HG03159 (cell line): Measurements from ENCODE around the gene USP31.
"Not testable (repeated sequence)": the region's sequence is repeated elsewhere in the genome, so short reads cannot be mapped to it uniquely, and the experiment has no call there.

Source experiments
- ATAC-seq: cut with Tn5 transposase; IDR thresholded peaks from one replicate; pipeline ENCODE4 v1.9.1; 2021; ENCODE audit warnings: mild to moderate bottlenecking, moderate library complexity; ENCODE audit not compliant: unreplicated experiment

Gene USP31

DNA sequence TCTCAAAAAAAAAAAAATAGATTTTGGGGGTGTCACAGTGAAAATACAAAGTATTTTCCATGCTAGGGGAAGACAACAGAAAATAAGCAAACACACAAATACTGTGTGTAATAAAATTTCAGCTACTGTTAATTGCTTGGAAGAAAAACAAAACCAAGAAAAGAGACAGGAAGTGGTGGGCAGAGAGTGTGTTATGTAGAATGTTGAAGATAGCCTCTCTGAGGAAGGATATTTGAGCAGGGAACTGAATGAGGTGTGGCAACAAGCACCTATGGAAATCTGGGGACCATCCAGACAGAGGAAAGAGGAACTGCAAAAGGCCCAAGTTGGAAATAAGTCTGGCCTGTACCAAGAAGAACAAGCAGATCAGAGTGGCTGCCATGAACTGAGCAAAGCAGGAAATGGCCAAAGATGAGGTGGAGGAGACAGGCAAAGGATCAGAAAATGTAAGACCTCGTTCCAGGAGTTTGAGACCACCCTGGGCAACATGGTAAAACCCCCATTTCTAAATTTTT, 7.8 kb upstream of the USP31 start:
- no peak for ATAC-seq

DNA sequence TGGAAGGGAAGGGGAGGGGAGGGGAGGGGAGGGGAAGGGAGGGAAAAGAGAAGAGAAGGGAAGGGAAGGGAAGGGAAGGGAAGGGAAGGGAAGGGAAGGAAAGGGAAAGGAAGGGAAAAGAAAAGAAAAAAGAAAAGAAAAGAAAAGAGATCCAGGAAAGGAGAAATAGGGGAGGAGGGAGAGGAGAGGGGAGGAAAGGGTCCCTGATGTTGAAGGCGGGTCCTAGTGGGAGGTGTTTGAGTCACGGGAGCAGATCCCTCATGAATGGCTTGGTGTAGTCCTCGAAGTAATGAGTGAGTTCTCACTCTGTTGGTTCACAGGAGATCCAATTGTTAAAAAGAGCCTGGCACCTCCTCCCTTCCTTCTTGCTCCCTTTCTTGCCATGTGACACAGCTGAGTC, 6.9 kb upstream of the USP31 start:
- no peak for ATAC-seq

DNA sequence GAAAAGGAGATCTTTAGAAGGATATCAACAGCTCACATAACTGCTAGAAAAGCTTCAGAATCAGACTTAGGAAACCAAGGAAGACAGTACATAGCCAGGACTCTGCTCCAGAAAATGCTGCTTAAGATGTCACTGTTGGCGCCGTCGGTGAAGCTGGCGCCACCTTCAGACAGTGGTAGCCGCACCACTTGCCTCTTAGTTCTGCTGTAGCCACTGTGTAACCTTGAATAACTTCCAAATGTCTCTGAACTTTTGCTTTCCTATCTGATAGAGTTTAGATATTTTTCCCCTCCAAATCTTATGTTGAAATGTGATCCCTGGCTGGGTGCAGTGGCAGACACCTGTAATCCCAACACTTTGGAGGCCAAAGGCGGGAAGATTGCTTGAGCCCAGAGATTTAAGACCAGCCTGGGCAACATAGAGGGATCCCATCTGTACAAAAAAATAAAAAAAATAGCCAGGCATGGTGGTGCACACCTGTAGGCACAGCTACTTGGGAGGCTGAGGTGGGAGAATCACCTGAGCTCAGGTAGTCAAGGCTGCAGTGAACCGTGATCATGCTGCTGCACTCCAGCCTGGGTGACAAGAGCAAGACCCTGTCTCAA, 6.3 kb upstream of the USP31 start:
- ATAC-seq, result no peak

DNA sequence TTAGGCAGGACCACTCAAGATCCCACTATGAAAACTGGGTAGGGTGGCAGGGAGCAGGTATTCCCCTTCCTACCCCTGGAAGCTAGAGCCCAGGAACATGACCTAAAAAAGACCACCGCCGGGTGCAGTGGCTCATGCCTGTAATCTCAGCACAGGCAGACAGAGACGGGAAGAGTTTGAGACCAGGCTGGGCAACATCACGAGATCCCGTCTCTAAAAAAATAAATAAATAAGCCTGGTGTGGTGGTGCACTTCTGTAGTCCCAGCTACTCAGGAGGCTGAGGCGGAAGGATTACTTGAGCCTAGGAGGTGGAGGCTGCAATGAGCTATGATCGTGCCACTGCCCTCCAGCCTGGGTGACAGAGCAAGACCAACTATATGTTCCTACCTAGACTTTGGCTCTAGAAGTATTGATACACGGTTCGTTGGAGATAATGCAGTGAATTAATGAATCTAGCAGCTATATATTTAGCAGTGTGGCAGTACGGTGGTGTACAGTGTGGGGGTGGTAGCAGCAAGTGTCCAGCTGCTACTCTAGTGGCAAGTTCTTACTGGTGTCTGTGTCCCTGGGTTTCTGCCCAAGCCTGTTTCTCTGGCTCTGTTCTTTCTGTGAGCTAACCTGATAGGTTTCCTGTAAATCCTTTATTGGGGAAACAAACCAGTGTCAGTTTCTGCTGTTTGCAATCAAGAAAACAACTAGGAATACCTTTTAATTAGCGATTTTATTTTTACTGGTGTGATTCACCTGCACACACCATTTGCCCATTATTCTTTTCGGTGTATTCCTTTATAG, 3.3 kb upstream of the USP31 start:
- no peak for ATAC-seq

DNA sequence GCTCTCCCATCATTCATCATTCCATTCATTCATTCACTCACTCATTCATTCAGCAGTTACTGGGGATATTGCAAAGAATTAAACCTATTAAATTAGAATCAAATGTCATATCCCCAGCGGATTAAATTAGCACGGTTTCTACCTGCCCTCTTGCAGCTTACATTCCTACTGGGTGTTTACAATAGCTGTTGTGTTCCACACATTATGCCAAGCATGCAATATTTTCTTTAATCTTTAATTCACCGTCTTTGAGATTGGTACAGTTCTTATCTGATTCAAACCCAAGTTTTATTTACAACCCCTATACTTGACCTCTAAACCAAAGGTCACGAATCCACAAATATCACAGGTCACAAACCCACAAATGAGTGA, 727 bp upstream of the USP31 start:
- no peak for ATAC-seq

DNA sequence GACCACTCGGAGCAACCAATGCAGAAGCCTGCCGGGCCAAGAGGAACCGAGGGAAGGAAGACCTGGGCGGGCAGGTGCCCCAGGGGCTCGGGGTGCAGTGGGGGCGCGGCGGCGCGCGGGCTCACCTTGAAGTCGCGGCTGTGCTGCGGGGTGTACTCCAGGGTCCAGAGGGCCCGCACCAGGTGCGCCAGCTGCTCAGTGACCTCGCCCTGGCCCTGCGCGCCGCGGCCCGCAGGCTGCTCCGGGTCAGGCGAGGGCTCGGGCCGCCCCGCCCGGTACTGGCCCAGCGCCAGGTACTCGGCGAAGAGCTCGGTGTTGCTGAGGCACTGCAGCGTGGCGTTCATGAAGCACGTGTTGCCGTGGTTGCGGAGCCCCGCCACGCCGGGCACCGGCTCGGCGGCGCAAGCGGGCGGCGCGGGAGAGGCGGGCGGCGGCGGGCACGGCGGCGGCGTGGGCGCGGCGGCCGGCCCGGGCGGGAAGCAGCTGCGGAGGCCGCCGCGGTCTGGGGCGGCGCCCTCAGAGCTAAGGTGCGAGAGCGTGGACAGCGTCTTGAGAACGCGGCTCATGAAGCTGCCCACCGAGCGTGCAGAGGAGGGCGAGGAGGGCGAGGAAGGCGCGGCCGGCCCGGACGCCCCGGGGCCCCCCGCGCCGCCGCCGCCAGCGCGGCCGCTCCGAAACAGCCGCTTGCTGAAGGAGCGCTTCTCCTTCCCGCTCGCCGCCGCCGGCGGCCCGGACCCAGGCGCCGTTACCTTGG, 562 bp downstream of the USP31 start:
- ATAC-seq, result peak; percentile 46

DNA sequence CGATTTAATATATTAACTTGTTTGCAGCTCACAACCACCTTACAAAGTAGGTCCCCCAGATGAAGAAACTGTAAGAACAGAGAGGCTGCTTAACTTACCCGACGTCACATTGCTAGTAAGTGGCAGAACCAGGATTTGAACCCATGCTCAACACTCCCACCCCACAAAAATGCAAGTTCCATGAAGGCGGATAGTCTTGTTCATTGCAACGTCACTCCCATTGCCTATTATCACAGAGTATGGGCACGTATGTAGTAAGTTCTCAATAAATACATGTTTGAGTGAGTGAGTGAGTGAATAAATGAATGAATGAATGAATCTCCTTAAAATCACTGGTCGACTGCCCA, 1.1 kb downstream of the USP31 start:
- no peak for ATAC-seq

DNA sequence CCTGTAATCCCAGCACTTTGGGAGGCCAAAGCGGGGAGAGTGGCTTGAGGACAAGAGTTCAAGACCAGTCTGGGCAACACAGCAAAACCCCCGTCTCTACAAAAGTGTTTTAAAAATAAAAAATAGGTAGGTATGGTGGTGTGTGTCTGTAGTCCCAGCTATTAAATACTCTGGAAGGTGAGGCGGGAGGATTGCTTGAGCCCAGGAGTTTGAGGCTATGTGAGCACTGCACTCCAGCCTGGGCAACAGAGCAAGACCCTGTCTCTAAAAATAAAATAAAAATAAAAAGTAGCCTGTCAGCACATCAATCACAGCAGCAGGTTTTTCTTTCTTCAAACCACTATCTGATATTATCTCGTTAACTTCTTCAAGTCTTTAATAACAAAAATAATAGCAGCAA, 1.6 kb downstream of the USP31 start:
- ATAC-seq, result no peak

DNA sequence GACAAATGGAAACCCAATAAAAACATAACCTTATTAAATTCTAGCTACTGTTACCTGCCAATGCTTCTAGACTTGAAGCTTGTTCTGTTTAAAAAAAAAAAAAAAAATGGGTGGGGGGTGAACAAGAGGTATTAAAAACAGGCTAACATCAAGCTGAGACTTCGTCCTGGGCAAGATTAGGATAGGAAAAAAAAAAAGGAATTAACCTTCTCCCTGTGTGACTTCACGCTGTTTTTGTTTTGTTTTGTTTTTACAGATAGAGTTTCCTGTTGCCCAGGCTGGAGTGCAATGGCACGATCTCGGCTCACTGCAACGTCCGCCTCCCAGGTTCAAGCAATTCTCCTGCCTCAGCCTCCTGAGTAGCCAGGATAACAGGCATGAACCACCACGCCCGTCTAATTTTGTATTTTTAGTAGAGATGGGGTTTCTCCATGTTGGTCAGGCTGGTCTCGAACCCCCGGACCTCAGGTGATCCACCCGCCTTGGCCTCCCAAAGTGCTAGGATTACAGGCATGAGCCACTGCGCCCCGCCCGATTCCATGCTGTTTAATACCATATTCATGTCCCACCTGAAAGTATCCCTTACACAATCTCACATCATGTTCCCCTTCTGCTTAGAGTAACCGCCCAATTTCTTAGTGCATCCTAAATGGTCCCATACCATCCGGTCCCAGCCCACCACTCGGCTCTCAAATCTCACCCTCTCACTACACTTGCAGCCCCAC, 2.2 kb downstream of the USP31 start:
- no peak for ATAC-seq

DNA sequence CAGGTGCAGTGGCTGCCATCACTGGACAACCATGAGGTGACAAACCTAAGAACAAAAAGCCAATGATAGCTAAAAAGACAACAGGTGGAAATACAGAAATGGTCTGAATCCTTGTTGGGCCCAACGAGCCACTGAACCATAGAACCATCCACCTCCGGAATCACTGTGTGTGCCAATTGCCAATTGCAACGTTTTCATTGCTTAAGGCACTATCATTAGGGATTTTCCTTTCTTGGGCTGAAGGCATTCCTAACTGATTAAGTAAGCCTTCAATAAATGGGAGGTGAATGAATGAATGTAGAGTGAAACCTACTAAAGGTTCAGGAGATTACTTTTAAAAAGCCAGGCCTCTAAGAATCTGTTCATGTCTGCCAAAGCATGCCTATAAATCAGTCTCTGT, 3.6 kb downstream of the USP31 start:
- ATAC-seq, result no peak

DNA sequence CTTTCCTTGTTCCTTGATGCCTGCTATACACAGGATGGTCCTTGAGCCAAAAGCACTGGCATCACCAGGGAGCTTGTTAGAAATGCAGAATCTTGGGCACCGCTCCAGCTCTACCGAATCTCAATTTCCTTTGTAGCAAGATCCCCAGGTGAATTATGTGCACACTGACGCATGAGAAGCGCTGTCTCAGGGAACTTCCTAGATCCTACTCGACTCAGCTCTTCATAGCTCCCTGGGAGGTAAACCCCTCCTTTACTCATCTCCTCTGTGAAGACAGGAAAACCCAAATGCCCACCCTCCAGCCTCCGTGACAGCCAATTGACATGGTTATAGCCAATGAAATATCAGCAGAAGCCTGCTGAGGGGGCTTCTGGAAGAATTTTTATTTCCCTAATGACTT, 4.1 kb downstream of the USP31 start:
- ATAC-seq, result no peak

DNA sequence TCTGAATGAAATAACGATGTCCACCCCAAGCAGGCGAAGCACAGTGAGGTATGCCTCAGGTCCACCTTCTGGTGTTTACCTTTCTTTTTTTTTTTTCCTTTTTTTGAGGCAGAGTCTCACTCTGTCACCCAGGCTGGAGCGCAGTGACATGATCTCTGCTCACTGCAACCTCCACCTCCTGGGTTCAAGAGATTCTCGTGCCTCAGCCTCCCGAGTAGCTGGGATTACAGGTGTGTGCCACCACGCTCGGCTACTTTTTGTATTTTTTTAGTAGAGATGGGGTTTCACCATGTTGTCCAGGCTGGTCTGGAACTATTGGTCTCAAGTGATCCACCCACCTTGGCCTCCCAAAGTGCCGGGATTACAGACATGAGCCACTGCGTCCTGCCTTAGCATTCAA, 4.9 kb downstream of the USP31 start:
- ATAC-seq, result not testable (repeated sequence)

DNA sequence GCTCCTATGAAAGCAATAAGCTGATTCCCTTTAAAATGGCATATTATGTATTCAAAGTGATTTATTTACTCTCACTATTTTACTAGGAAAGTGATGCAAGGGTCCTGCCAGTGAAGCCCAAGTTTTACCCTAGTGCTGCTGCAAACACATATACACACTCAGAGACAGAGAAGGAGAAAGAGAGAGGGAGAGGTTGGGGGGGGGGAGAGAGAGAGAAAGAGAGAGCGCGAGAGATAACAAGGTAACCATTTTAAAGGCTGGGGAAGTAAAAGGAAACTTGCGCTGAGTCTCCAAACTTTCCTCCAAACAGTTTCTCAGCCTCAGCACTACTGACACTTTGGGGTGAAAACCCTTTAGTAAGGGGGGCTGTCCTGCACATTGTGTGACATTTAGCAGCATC, 5.9 kb downstream of the USP31 start:
- no peak for ATAC-seq

DNA sequence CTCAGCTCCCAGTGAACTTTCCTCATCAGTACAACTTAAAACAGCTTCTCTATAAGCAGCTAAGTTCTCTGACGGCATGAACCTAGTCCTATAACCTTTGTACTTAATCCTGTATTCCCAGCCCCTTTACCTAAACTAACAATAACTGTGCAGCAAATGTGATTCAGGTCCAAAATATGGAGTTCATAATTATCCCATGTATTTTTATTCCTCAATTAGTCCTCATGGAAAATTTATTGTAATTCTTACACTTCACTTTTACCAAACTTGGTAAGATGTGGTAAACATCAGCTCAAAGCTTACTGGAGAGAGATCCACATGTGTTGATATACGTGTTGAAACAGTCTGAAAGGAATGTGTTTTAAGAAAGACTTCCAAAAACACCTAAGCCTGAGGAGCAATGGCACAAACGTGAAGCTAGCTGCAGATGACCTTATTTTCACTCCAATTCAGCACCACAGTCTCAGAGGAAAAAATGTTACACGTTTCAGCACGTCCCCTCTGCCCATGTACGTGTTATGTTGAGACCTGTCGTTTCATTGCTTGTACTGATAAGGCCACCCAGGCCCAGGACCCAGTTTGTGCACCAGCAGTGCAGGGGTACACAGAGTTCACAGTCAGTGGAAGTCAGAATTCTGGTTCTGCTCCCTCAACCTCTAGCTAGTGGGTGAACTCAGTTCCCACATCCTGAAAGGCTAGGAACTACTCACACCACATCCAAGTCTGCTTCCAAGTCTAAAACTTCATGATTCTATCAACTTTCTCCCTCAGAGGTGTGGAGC, 7.1 kb downstream of the USP31 start:
- no peak for ATAC-seq

DNA sequence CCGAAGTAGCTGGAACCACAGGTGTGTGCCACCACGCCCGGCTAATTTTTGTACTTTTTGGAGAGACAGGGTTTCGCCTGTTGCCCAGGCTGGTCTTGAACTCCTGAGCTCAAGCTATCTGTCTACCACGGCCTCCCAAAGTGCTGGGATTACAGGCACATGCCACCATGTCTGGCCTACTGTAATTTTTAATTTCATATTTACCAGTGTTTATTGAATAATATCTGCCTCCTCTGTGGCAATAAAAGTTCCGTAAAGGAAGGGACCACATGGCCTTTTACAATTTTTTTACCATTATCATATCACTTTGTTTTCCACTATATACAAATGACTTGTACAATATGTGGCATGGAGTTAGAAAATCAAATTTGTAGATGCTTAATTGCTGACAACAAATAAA, 7.8 kb downstream of the USP31 start:
- ATAC-seq, result no peak

DNA sequence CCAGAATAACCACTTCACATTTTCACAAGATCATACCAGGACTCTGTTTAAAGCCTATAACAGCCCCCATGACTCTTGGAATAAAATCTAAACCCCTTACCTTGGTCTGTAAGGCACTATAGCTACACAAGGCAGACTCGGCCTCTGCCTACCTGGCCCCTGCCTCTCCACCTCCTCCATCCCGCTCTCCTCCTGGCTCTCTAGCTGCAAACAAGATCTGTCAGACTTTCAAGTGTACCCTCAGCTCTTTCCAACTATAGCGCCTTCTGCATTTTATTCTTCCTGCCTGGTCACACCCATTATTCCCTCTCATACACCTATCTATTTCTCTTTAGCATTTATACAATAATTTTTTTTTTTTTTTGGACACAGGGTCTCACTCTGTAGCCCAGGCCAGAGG, 8.2 kb downstream of the USP31 start:
- ATAC-seq, result no peak

DNA sequence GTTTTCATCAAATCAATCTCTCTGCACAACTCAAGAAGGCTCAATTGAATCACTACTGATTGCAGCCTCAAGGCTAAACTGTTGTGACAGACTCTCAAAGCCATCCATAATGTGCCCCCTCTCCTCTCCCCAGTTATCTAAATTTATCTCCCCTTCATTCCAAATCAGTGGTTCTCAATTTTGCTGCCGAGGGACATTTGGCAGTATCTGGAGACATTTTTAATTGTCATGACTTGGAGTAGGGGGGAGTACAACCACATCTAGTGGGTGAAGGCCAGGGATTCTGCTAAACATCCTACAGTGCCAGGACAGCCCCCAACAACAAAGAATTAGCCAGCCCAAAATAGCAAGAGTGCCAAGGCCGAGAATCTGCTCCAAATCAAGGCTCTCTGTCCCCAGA, 9.1 kb downstream of the USP31 start:
- ATAC-seq, result no peak

DNA sequence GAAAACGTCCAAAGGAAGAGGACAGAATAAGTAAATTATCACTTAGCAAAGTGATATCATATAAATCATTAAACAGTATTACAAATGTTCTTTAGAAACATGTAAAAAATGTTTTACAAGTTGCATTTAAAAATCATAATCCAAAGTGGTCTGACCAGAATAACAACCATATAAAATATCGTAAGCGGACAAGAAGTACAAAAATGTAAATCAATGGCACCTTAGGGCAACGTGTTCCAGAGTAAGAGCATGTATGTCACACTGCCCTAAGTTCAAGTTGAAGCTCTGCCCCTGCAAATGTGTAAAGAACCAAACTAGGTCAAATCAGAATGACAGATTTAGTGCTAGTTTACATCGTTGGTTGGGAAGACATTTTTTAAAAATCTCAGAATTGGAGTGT, 11.4 kb downstream of the USP31 start:
- ATAC-seq, result no peak

DNA sequence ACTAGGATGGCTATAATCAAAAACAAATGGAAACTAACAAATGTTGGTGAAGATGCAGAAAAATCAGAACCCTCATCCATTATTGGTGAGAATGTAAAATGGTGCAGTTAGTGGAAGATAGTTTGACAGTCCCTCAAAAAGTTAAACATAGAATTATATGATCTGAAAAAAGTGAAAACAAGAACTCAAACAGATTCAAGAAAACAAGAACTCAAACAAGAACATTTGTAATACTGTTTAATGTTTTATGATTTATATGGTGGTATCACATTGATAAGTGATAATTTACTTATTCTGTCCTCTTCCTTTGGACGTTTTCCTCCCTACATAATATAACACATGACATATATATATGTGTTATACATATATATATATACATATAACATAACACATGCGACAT, 12.0 kb downstream of the USP31 start:
- ATAC-seq, result no peak

DNA sequence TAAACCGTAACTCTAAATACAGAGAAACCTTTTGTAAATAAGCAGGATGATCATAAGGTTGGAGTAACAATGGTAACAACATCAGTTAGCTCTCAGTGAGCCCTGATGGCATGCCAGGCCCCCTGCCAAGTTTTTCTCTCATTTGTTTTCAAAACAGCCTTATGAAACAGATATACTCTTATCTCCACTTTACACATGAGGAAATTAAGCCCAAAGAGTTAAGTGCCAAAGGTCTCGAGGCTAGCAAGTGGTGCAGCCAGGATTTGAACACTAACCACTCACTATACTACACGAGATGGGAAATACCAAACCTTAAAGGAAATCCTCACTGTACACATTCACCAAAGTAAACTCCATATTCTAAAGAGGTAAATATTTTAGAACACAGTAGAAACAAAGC, 15.0 kb downstream of the USP31 start:
- ATAC-seq, result no peak
